Measurements from ENCODE around the gene CYSRT1.

- TF ChIP-seq CTCF (IDR thresholded peaks at IDR 0.05; ENCODE audit: insufficient read depth, low read depth, low read length): no peak
- no peak for TF ChIP-seq EZH2 (IDR thresholded peaks at IDR 0.05; ENCODE audit: insufficient read depth, low read length)
Measured at GRCh38 chr9:137232510-137232909, 7.5 kb downstream of the CYSRT1 start.
